Neuronal stem cell (in vitro differentiated cells): ENCODE results near the gene IGF2BP3.

ENCODE experiments used
- DNase-seq: peaks from one replicate; pipeline ENCODE4 v3.0.0-alpha.2; 2013; ENCODE audit warnings: low spot score
- H2AFZ ChIP-seq: one replicate; pipeline ENCODE4 v1.6.1; 2013; ENCODE audit warnings: mild to moderate bottlenecking, low read length, inconsistent platforms
- H2AK5ac ChIP-seq: 2 replicates; pipeline ENCODE4 v1.6.1; 2013; ENCODE audit warnings: low read depth, mild to moderate bottlenecking, inconsistent platforms, low read length, moderate library complexity, mixed read lengths
- H2BK120ac ChIP-seq: 2 replicates; pipeline ENCODE4 v1.6.1; 2013; ENCODE audit warnings: low read depth, mild to moderate bottlenecking, inconsistent platforms, low read length, moderate library complexity, mixed read lengths
- H2BK12ac ChIP-seq: one replicate; pipeline ENCODE4 v1.6.1; 2013; ENCODE audit warnings: low read length, inconsistent platforms
- H2BK15ac ChIP-seq: 2 replicates; pipeline ENCODE4 v1.6.1; 2013; ENCODE audit warnings: mild to moderate bottlenecking, low read length, inconsistent platforms, mixed read lengths
- H2BK5ac ChIP-seq: one replicate; pipeline ENCODE4 v1.6.1; 2013; ENCODE audit warnings: inconsistent platforms, mild to moderate bottlenecking, low read length, moderate library complexity
- H3K14ac ChIP-seq: one replicate; pipeline ENCODE4 v1.6.1; 2013; ENCODE audit warnings: low read length, inconsistent platforms
- H3K18ac ChIP-seq: 2 replicates; pipeline ENCODE4 v1.6.1; 2013; ENCODE audit warnings: low read length, inconsistent platforms
- H3K23ac ChIP-seq: 2 replicates; pipeline ENCODE4 v1.6.1; 2013; ENCODE audit warnings: low read depth, mild to moderate bottlenecking, mixed read lengths, low read length, inconsistent platforms; ENCODE audit not compliant: poor library complexity
- H3K27ac ChIP-seq: replicated peaks from 3 replicates; pipeline ENCODE4 v1.5.1; 2013; ENCODE audit warnings: low read length, inconsistent platforms
- H3K27me3 ChIP-seq, 3 experiments: 2 replicates each; pipeline ENCODE4 v1.6.1; 2013; ENCODE audit warnings: low read length in 3 of 3, mild to moderate bottlenecking in 2 of 3, inconsistent platforms in 1 of 3, low read depth in 1 of 3, mixed read lengths in 1 of 3, moderate library complexity in 1 of 3; ENCODE audit not compliant: control insufficient read depth in 3 of 3, insufficient read depth in 3 of 3
- H3K36me3 ChIP-seq, 2 donors: replicated peaks in 1 of 2; 2 replicates each; pipeline ENCODE4 v1.6.1; 2013; ENCODE audit warnings: low read length in 2 of 2; ENCODE audit not compliant: control insufficient read depth in 2 of 2, insufficient read depth in 2 of 2
- H3K4ac ChIP-seq: 2 replicates; pipeline ENCODE4 v1.6.1; 2013; ENCODE audit warnings: inconsistent platforms, mild to moderate bottlenecking, low read length, moderate library complexity
- H3K4me1 ChIP-seq, 2 donors: 1 replicate in 1 of 2; 2 replicates in 1 of 2; pipeline ENCODE4 v1.6.1; 2013; ENCODE audit warnings: low read length in 2 of 2, low read depth in 1 of 2; ENCODE audit not compliant: control insufficient read depth in 2 of 2, insufficient read depth in 1 of 2
- H3K4me2 ChIP-seq: one replicate; pipeline ENCODE4 v1.6.1; 2013; ENCODE audit warnings: mild to moderate bottlenecking, low read length, inconsistent platforms; ENCODE audit not compliant: insufficient read depth, poor library complexity, severe bottlenecking
- H3K4me3 ChIP-seq, 2 donors: 2 replicates each; pipeline ENCODE4 v1.5.1; 2013; ENCODE audit warnings: low read length in 2 of 2, mild to moderate bottlenecking in 2 of 2, inconsistent platforms in 1 of 2, moderate library complexity in 1 of 2
- H3K79me1 ChIP-seq: one replicate; pipeline ENCODE4 v1.6.1; 2013; ENCODE audit warnings: low read depth, mild to moderate bottlenecking, inconsistent platforms, low read length, moderate library complexity
- H3K9ac ChIP-seq: one replicate; pipeline ENCODE4 v1.6.1; 2013; ENCODE audit warnings: mild to moderate bottlenecking, low read depth, low read length, inconsistent platforms; ENCODE audit not compliant: poor library complexity
- H3K9me3 ChIP-seq, 2 donors: replicated peaks in 1 of 2; 2 replicates each; pipeline versions ENCODE3 to v1.6.1; 2013; ENCODE audit warnings: low read length in 2 of 2, mild to moderate bottlenecking in 2 of 2, inconsistent platforms in 1 of 2, low read depth in 1 of 2, mixed read lengths in 1 of 2, moderate library complexity in 1 of 2; ENCODE audit not compliant: control insufficient read depth in 2 of 2, insufficient read depth in 1 of 2
- H4K8ac ChIP-seq: one replicate; pipeline ENCODE4 v1.6.1; 2013; ENCODE audit warnings: low read depth, mild to moderate bottlenecking, inconsistent platforms, low read length, moderate library complexity
- H4K91ac ChIP-seq: one replicate; pipeline ENCODE4 v1.6.1; 2013; ENCODE audit warnings: low read length, low read depth, mild to moderate bottlenecking, inconsistent platforms; ENCODE audit not compliant: poor library complexity
- WGBS, 2 donors: extraction: QIAGEN DNeasy Blood & Tissue Kit; methylation state at CpG; one replicate each; pipeline ENCODE4 v1.1.7; 2013; ENCODE audit warnings: missing lambda C conversion rate in 2 of 2, mixed read lengths in 1 of 2; ENCODE audit not compliant: insufficient read length in 2 of 2, insufficient replicate concordance in 1 of 2; ENCODE audit errors: extremely low coverage in 2 of 2; 5-methylcytosine and 5-hydroxymethylcytosine counted together

Gene IGF2BP3

GRCh38 chr7:23369100-23369499, 101.2 kb downstream of the IGF2BP3 start:
- Histone ChIP-seq H2BK120ac (no peak overlapping the region), H2AK5ac (no peak overlapping the region), H3K9ac (no peak overlapping the region), H3K27me3 (no peaks in the 10 kb centered on the region), H3K18ac (no peak overlapping the region), H3K36me3 (peaks cover 1 to 82% of the 10 kb centered on the region in 2 donors), H3K4me1 (peaks cover 4 to 6% of the 10 kb centered on the region in 2 donors), H2BK5ac (no peak overlapping the region), H3K4me2 (no peak overlapping the region), H3K23ac (no peak overlapping the region), H4K91ac (no peak overlapping the region), H3K4me3 (no peak overlapping the region), H3K27ac (no peak overlapping the region), H3K14ac (no peak overlapping the region), H2AFZ (no peak overlapping the region), H2BK15ac (no peak overlapping the region), H2BK12ac (no peak overlapping the region), H3K4ac (no peak overlapping the region), H4K8ac (no peak overlapping the region), H3K9me3 (no peaks in the 10 kb centered on the region), H3K79me1 (peaks cover 7% of the 10 kb centered on the region)
- WGBS, 2 donors = no CpG with 5 or more reads among the region's 4 CpGs
- DNase-seq = no peak

- H4K91ac ChIP-seq = no peak overlapping the region
- H3K4ac ChIP-seq = no peak overlapping the region
- H3K18ac ChIP-seq = no peak overlapping the region
- DNase-seq = no peak
- no peak overlapping the region for H2BK120ac ChIP-seq
- H3K23ac ChIP-seq = no peak overlapping the region
- no peak overlapping the region for H3K14ac ChIP-seq
- no peak overlapping the region for H3K27ac ChIP-seq
- no peaks in the 10 kb centered on the region for H3K27me3 ChIP-seq
- peaks cover 0 to 2% of the 10 kb centered on the region in 2 donors for H3K9me3 ChIP-seq
- no peak overlapping the region for H4K8ac ChIP-seq
- H3K4me3 ChIP-seq = no peak overlapping the region
- H3K4me1 ChIP-seq = peaks cover under 1 to 4% of the 10 kb centered on the region in 2 donors
- no peak overlapping the region for H2AFZ ChIP-seq
- H3K36me3 ChIP-seq = peaks cover 3 to 83% of the 10 kb centered on the region in 2 donors
- no peaks in the 10 kb centered on the region for H3K79me1 ChIP-seq
- H2BK5ac ChIP-seq = no peak overlapping the region
- H3K9ac ChIP-seq = no peak overlapping the region
- no peak overlapping the region for H2BK12ac ChIP-seq
- no peak overlapping the region for H3K4me2 ChIP-seq
- no peak overlapping the region for H2BK15ac ChIP-seq
- no peak overlapping the region for H2AK5ac ChIP-seq
- WGBS, 2 donors = no CpG with 5 or more reads among the region's 2 CpGs
Observed at GRCh38 chr7:23358152-23358674, 112.1 kb downstream of the IGF2BP3 start.

- Histone ChIP-seq H3K23ac (no peak overlapping the region), H3K4me3 (no peak overlapping the region), H2BK120ac (no peak overlapping the region), H4K8ac (no peak overlapping the region), H2BK12ac (no peak overlapping the region), H3K4ac (no peak overlapping the region), H3K18ac (no peak overlapping the region), H2AK5ac (no peak overlapping the region), H3K4me1 (peaks cover 4 to 7% of the 10 kb centered on the region in 2 donors), H4K91ac (no peak overlapping the region), H2AFZ (no peak overlapping the region), H3K79me1 (no peaks in the 10 kb centered on the region), H3K14ac (no peak overlapping the region), H2BK15ac (no peak overlapping the region), H2BK5ac (no peak overlapping the region), H3K36me3 (peaks cover 3 to 75% of the 10 kb centered on the region in 2 donors), H3K9me3 (peaks cover 0 to 2% of the 10 kb centered on the region in 2 donors), H3K4me2 (no peak overlapping the region), H3K9ac (no peak overlapping the region), H3K27ac (no peak overlapping the region), H3K27me3 (no peaks in the 10 kb centered on the region)
- DNase-seq = no peak
- no CpG with 5 or more reads among the region's 6 CpGs for WGBS, 2 donors
Observed at GRCh38 chr7:23357190-23358093, 112.8 kb downstream of the IGF2BP3 start.

GRCh38 chr7:23356726-23357125, 113.6 kb downstream of the IGF2BP3 start:
- Histone ChIP-seq H4K91ac (no peak overlapping the region), H3K79me1 (no peaks in the 10 kb centered on the region), H4K8ac (no peak overlapping the region), H2AK5ac (no peak overlapping the region), H3K14ac (no peak overlapping the region), H3K4me3 (no peak overlapping the region), H2BK120ac (no peak overlapping the region), H2AFZ (no peak overlapping the region), H3K27ac (no peak overlapping the region), H3K9me3 (peaks cover 0 to 2% of the 10 kb centered on the region in 2 donors), H3K18ac (no peak overlapping the region), H3K4me2 (no peak overlapping the region), H3K23ac (no peak overlapping the region), H3K36me3 (peaks cover 3 to 72% of the 10 kb centered on the region in 2 donors), H3K9ac (no peak overlapping the region), H3K4ac (no peak overlapping the region), H2BK12ac (no peak overlapping the region), H2BK15ac (no peak overlapping the region), H3K27me3 (no peaks in the 10 kb centered on the region), H2BK5ac (no peak overlapping the region), H3K4me1 (peaks cover 4 to 7% of the 10 kb centered on the region in 2 donors)
- WGBS, 2 donors = no CpG with 5 or more reads among the region's 3 CpGs
- DNase-seq = no peak
